Measurements from ENCODE around the gene SPTBN1.

The SPTBN1 gene

GRCh38 chr2:54595999-54596902 is 140.1 kb downstream of the SPTBN1 start:
- no peak for FAIRE-seq

GRCh38 chr2:54597153-54597848 is 141.2 kb downstream of the SPTBN1 start:
- FAIRE-seq = no peak

GRCh38 chr2:54598347-54599325 is 142.5 kb downstream of the SPTBN1 start:
- no peak for FAIRE-seq

- FAIRE-seq = no peak
Observed at GRCh38 chr2:54599326-54599710, 143.2 kb downstream of the SPTBN1 start.

DNA sequence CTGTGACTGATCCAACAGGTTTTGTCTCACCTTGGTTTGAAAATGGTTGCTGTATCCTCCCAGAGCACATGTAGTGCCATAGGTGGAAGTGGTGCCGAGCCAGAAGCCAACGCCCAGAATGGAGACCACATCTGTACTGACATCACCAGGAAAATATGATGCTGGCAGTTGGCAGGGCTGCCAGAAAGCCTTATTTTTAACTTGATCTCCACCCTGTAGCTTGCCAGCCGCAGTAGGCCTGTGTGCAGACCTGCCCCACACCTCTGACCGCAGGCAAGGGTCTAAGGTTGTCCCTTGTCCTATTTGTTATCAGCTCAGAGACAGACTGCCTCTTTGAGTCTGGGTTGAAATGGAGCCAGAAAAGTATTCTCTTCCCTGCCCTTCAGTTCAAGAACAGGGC is 143.8 kb downstream of the SPTBN1 start:
- FAIRE-seq = no peak

- FAIRE-seq = no peak
Observed at GRCh38 chr2:54601339-54601738, 145.2 kb downstream of the SPTBN1 start.

DNA sequence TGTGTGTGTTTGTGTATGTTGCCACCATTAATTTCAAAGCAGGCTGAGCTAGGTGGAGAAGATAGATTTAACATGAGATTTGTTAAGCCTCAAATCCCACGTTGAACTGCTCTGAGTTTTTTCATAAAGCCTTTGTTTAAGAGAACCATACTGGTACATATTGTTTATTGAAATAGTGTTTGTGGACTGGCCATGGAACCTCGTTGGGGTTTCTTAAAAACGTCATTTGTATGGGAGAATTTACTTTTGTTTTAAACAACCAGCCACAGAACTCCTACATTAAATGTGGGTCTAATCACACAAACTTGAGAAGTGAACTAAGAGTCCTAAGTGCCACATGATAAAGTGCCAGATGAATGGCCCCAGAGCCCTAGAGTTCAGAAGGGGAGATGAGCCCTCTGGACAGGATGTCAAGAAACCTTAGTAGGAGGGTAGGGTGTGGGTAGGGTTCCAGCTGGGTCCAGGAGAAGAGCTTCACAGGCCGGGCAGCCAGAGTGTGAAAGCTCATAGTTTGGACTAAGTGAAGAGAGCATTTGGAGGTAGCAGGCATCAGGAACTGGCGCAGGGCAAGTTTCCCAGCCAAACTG is 146.7 kb downstream of the SPTBN1 start:
- no peak for FAIRE-seq

- no peak for FAIRE-seq
Observed at GRCh38 chr2:54603357-54603756, 147.2 kb downstream of the SPTBN1 start.

- FAIRE-seq = no peak
Observed at GRCh38 chr2:54603796-54604195, 147.7 kb downstream of the SPTBN1 start.

- no peak for FAIRE-seq
Observed at GRCh38 chr2:54604871-54605270, 148.7 kb downstream of the SPTBN1 start.

GRCh38 chr2:54605836-54606235 is 149.7 kb downstream of the SPTBN1 start:
- FAIRE-seq = no peak

GRCh38 chr2:54606393-54606958 is 150.3 kb downstream of the SPTBN1 start:
- FAIRE-seq = no peak

DNA sequence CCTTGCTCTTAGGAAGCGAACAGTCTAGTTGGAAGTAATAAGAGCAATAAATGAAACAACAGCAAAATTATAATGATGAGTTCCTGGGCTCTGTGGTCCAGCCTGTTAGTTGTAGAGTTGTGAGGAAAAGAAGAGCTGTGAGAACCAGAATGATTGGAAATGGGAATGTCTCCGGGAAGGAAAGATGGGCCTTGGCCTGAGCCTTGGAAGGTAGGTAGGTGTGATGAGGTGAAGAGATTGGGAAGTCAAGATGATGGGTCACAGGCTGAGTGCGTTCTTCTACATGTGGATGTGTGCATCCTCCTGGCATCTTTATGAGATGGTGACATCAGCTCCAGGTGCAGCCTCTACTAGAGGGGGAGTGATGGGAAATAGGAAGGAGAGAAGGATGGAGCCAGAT is 152.1 kb downstream of the SPTBN1 start:
- no peak for FAIRE-seq

DNA sequence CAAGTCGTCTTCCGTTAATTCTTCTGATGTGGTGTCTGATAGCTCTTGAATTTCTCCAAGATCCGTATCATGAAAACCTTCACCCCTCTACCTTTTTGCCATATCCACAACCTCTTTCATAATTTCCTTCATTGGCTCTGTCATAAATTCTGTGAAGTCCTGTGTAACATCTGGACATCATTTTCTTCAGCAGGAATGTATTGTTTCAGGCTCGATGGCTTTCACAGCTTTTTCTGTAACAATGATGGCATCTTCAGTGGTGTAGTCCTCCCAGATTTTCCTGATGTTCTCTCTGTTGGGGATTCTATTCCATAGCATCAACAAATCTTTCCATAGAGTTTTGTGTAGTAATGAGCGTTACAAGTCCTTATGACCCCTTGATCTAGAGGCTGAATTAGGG is 153.1 kb downstream of the SPTBN1 start:
- FAIRE-seq = no peak

DNA sequence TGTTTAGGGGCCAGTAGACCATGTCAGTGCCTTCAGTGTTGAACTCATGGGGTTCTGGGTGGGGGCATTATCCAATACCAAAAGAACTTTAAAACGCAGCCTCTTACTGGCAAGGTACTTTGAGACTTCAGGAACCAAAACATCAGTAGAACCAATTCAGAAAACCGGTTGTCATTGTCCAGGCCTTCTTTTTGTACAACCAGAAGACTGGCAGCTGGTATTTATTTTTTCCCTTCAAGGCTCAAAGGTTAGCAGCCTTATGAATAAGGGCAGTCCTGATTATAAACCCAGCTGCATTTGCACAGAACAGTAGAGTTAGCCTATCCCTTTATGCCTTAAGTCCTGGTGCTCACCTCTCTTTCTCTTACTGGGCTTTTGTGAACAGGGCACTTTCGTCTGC is 153.5 kb downstream of the SPTBN1 start:
- no peak for FAIRE-seq

- FAIRE-seq = no peak
Observed at GRCh38 chr2:54610700-54611099, 154.6 kb downstream of the SPTBN1 start.

- no peak for FAIRE-seq
Observed at GRCh38 chr2:54611830-54612545, 155.9 kb downstream of the SPTBN1 start.

- FAIRE-seq = no peak
Observed at GRCh38 chr2:54613386-54613785, 157.3 kb downstream of the SPTBN1 start.

DNA sequence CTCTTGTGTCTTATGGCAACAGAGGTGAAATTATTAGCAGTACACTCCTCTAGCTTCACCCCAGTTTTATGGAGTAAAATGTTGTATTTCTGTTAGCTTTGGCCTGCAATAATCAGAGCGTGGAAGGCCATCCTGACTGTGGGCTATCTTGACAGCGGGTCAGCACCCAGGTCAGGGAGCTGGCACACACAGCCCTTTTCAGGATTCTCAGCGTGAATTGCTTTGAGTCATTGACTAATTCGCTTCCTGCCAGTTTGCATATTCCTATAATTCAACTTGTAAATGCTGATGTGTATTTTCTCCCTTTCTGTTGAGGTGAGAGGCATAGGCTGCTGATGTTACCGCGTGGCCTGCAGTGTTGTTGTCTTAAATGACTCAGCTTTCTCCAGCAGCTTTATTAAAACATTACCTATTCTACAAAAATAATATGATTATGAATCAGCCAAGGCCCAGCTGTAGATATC is 157.7 kb downstream of the SPTBN1 start:
- FAIRE-seq = no peak

- FAIRE-seq = no peak
Observed at GRCh38 chr2:54614819-54615218, 158.7 kb downstream of the SPTBN1 start.

GRCh38 chr2:54615832-54616534 is 159.9 kb downstream of the SPTBN1 start:
- FAIRE-seq = no peak
